ENCODE data around the gene RNASEH2C.
A peak's percentile ranks its signal among the peaks of the same experiment; 100 is the strongest.
"Not testable (repeated sequence)": the region's sequence is repeated elsewhere in the genome, so short reads cannot be mapped to it uniquely, and the experiment has no call there.

Gene RNASEH2C

GRCh38 chr11:65739022-65739421 is 18.4 kb upstream of the RNASEH2C start:
- no peaks in the 10 kb centered on the region for H3K4me1 Mint-ChIP-seq
- peaks cover 57% of the 10 kb centered on the region for H3K27me3 Mint-ChIP-seq
- no peaks in the 10 kb centered on the region for H3K9me3 Mint-ChIP-seq
- H3K36me3 Mint-ChIP-seq (ENCODE audit: insufficient read depth), result no peaks in the 10 kb centered on the region
- ATAC-seq (replicated peaks; ENCODE audit: extremely low read depth, poor library complexity, severe bottlenecking) (no peak), DNase-seq (ENCODE audit: low spot score in 2 of 2) (no peak)
- no peak overlapping the region for H3K27ac Mint-ChIP-seq (ENCODE audit: low read depth)
- no peak overlapping the region for H3K4me3 Mint-ChIP-seq

DNA sequence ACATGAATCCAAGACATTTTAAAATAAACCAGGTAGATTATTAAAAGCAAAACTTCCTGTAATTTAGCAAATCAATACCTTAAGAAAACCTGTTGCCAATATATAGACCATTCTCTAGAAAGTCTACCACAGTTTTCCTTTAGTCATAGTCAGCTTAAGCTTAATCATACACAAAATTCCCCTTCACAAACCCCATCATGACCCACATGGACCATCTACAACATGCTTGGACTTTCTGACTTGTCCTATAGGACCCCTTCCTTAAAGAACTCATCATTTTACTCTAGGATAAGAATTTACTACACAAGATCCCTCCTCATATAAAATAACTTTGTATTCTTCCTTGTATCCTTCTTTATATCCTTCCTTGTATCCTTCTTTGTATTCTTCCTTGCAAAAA is 16.2 kb upstream of the RNASEH2C start:
- no peaks in the 10 kb centered on the region for H3K4me1 Mint-ChIP-seq
- H3K4me3 Mint-ChIP-seq, result no peak overlapping the region
- H3K36me3 Mint-ChIP-seq (ENCODE audit: insufficient read depth), result no peaks in the 10 kb centered on the region
- H3K27me3 Mint-ChIP-seq, result peaks cover 52% of the 10 kb centered on the region
- DNase-seq (ENCODE audit: low spot score in 2 of 2) (no peak), ATAC-seq (replicated peaks; ENCODE audit: extremely low read depth, poor library complexity, severe bottlenecking) (no peak)
- H3K27ac Mint-ChIP-seq (ENCODE audit: low read depth), result no peak overlapping the region
- no peaks in the 10 kb centered on the region for H3K9me3 Mint-ChIP-seq

DNA sequence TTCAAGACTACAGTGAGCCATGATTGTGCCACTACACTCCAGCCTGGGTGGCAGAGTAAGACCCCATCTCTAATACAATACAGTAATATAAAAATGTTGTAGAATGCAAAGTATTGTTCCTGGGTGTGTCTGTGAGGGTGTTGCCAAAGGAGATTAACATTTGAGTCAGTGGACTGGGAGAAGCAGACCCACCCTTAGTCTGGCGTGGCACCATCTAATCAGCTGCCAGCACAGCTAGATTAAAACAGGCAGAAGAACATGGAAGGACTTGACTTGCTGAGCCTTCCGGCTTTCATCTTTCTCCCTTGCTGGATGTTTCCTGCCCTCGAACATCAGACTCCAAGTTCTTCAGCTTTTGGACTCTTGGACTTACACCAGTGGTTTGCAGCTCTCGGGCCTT is 14.5 kb upstream of the RNASEH2C start:
- not testable (repeated sequence) for H3K4me3 Mint-ChIP-seq; H3K36me3 Mint-ChIP-seq (ENCODE audit: insufficient read depth); H3K27ac Mint-ChIP-seq (ENCODE audit: low read depth)

GRCh38 chr11:65730461-65730860 is 9.9 kb upstream of the RNASEH2C start:
- H3K9me3 Mint-ChIP-seq, result no peaks in the 10 kb centered on the region

More for the DNA sequence above, 14.5 kb upstream of the RNASEH2C start:
- H3K27me3 Mint-ChIP-seq, result peaks cover 46% of the 10 kb centered on the region
- ATAC-seq (replicated peaks; ENCODE audit: extremely low read depth, poor library complexity, severe bottlenecking); DNase-seq (ENCODE audit: low spot score in 2 of 2); H3K4me1 Mint-ChIP-seq; H3K9me3 Mint-ChIP-seq: not testable (repeated sequence)

DNA sequence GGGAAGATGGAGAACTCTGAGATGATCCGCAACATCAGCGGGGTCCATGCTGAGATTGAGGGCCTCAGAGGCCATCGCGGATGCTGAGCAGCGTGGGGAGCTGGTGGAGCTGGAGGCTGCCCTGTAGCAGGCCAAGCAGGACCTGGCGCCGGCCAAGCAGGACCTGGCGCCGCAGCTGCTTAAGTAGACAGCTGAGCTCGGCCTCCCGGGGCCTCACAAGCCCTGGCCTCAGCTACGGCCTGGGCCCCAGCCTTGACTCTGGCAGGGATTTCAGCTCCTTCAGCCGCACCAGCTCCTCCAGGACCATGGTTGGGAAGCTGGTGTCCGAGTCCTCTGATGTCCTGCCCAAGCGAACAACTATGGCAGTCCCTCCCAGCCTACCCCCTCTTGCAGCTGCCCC is 7.3 kb upstream of the RNASEH2C start:
- ATAC-seq (replicated peaks; ENCODE audit: extremely low read depth, poor library complexity, severe bottlenecking), result no peak
- H3K4me3 Mint-ChIP-seq, result no peak overlapping the region
- no peak overlapping the region for H3K27ac Mint-ChIP-seq (ENCODE audit: low read depth)
- H3K27me3 Mint-ChIP-seq, result peaks cover 33% of the 10 kb centered on the region
- no peak for DNase-seq (ENCODE audit: low spot score in 2 of 2)
- no peaks in the 10 kb centered on the region for H3K9me3 Mint-ChIP-seq
- H3K36me3 Mint-ChIP-seq (ENCODE audit: insufficient read depth), result no peaks in the 10 kb centered on the region
- no peaks in the 10 kb centered on the region for H3K4me1 Mint-ChIP-seq

More at GRCh38 chr11:65730461-65730860, 9.9 kb upstream of the RNASEH2C start:
- no peak for DNase-seq (ENCODE audit: low spot score in 2 of 2)
- Mint-ChIP-seq H3K4me3 (no peak overlapping the region), H3K36me3 (ENCODE audit: insufficient read depth) (no peaks in the 10 kb centered on the region), H3K4me1 (no peaks in the 10 kb centered on the region), H3K27me3 (peaks cover 43% of the 10 kb centered on the region), H3K27ac (ENCODE audit: low read depth) (no peak overlapping the region)
- no peak for ATAC-seq (replicated peaks; ENCODE audit: extremely low read depth, poor library complexity, severe bottlenecking)

DNA sequence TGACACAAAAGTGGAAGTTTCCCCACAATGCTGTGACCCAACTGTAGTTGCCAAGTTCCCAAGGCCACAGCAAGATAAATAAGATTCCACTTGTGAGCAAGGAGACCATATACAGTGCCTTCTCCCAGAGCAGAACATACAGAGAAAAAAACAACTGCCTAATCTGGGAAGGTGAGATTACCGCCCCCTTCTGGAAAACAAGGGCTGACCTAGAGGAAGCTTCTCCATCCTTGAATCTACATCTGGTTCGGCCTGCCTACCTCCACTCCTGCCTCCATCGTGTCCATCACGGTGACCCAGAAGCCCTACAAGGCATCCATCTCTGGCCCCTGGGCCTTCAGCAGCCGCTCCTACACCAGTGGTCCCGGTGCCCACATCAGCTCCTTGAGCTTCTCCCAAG is 6.1 kb upstream of the RNASEH2C start:
- Mint-ChIP-seq H3K4me1 (no peaks in the 10 kb centered on the region), H3K9me3 (no peaks in the 10 kb centered on the region), H3K36me3 (ENCODE audit: insufficient read depth) (no peaks in the 10 kb centered on the region), H3K27ac (ENCODE audit: low read depth) (no peak overlapping the region), H3K4me3 (no peak overlapping the region), H3K27me3 (peaks cover 22% of the 10 kb centered on the region)
- no peak for ATAC-seq (replicated peaks; ENCODE audit: extremely low read depth, poor library complexity, severe bottlenecking)
- DNase-seq (ENCODE audit: low spot score in 2 of 2), result no peak

- Mint-ChIP-seq H3K27me3 (peaks cover 5% of the 10 kb centered on the region), H3K36me3 (ENCODE audit: insufficient read depth) (peaks cover 12% of the 10 kb centered on the region), H3K27ac (ENCODE audit: low read depth) (no peak overlapping the region), H3K9me3 (no peaks in the 10 kb centered on the region), H3K4me3 (no peak overlapping the region), H3K4me1 (peaks cover 17% of the 10 kb centered on the region)
- DNase-seq (ENCODE audit: low spot score in 2 of 2), result no peak
- ATAC-seq (replicated peaks; ENCODE audit: extremely low read depth, poor library complexity, severe bottlenecking), result no peak
Observed at GRCh38 chr11:65722261-65722660, 1.7 kb upstream of the RNASEH2C start.

GRCh38 chr11:65719871-65720210 is 757 bp downstream of the RNASEH2C start:
- Mint-ChIP-seq H3K27ac (ENCODE audit: low read depth) (peak overlapping the region; percentile 85), H3K4me1 (peaks cover 22% of the 10 kb centered on the region), H3K36me3 (ENCODE audit: insufficient read depth) (peaks cover 34% of the 10 kb centered on the region), H3K4me3 (peak overlapping the region; percentile 88), H3K27me3 (no peaks in the 10 kb centered on the region), H3K9me3 (no peaks in the 10 kb centered on the region)
- DNase-seq (ENCODE audit: low spot score in 2 of 2) (no peak), ATAC-seq (replicated peaks; ENCODE audit: extremely low read depth, poor library complexity, severe bottlenecking) (peak; percentile 7)

DNA sequence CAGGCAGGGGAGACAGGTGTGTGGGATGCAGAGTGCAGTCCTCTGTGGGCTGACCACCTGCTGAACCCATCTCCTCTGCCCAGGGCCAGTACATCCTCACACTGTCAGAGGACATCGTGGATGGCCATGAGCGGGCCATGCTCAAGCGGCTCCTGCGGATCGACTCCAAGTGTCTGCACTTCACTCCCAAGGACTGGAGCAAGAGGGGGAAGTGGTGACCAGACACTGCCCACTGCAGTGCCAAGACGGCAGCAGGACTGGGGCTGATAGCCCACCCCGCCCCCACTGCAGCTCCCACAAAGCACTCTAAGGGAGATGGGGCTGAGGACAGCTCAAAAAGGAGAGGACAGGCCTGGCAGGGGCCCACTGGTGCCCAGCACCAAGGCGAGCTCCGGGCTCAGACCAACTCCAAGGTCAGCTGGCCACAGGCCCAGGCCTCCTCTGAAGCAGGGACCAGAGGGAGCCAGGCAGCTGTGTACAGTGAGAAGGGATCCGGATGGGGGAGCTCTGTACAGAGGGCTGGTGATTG is 1.6 kb downstream of the RNASEH2C start:
- H3K27ac Mint-ChIP-seq (ENCODE audit: low read depth), result no peak overlapping the region
- no peaks in the 10 kb centered on the region for H3K9me3 Mint-ChIP-seq
- ATAC-seq (replicated peaks; ENCODE audit: extremely low read depth, poor library complexity, severe bottlenecking) (no peak), DNase-seq (ENCODE audit: low spot score in 2 of 2) (no peak)
- peaks cover 27% of the 10 kb centered on the region for H3K4me1 Mint-ChIP-seq
- H3K4me3 Mint-ChIP-seq, result peak overlapping the region; percentile 88
- H3K36me3 Mint-ChIP-seq (ENCODE audit: insufficient read depth), result peaks cover 36% of the 10 kb centered on the region
- no peaks in the 10 kb centered on the region for H3K27me3 Mint-ChIP-seq

DNA sequence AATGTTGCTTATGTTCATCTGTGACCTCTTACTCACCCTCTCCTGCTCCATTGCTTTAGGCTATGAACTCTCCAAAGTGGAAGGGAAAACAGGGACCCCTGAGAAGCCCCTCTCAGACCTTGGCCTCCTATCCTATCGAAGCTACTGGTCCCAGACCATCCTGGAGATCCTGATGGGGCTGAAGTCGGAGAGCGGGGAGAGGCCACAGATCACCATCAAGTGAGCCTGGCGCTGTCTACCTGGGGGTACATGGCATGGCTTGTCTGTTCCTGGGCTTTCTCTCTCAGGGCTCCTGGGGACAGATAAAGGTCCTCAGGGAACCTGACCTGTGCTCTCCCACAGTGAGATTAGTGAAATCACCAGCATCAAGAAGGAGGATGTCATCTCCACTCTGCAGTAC is 2.1 kb downstream of the RNASEH2C start:
- Mint-ChIP-seq H3K9me3 (no peaks in the 10 kb centered on the region), H3K27me3 (no peaks in the 10 kb centered on the region), H3K4me1 (peaks cover 31% of the 10 kb centered on the region), H3K27ac (ENCODE audit: low read depth) (no peak overlapping the region), H3K4me3 (peak overlapping the region; percentile 88), H3K36me3 (ENCODE audit: insufficient read depth) (peaks cover 39% of the 10 kb centered on the region)
- no peak for ATAC-seq (replicated peaks; ENCODE audit: extremely low read depth, poor library complexity, severe bottlenecking)
- DNase-seq (ENCODE audit: low spot score in 2 of 2), result no peak

DNA sequence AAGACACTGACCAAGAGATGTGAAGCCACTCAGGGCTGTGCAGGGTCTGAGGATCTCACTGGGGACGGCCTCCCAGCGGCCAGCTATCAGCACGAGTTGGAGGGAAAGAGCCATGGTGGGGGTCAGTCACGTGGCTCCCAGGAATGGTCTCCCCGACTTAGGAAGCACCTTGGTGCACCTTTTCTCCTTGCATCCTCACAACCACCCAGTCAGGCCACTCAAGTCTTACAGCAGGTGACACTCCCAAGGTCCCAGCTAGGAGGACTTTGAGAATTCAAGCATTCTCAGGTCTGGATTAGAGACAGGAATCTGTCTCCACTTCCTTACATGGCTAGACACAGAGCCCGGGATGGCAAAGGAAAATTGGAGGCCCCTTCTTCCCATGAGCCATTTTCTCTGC is 2.7 kb downstream of the RNASEH2C start:
- H3K9me3 Mint-ChIP-seq, result no peaks in the 10 kb centered on the region
- peaks cover 35% of the 10 kb centered on the region for H3K4me1 Mint-ChIP-seq
- peaks cover 42% of the 10 kb centered on the region for H3K36me3 Mint-ChIP-seq (ENCODE audit: insufficient read depth)
- ATAC-seq (replicated peaks; ENCODE audit: extremely low read depth, poor library complexity, severe bottlenecking) (no peak), DNase-seq (ENCODE audit: low spot score in 2 of 2) (no peak)
- no peak overlapping the region for H3K27ac Mint-ChIP-seq (ENCODE audit: low read depth)
- no peak overlapping the region for H3K4me3 Mint-ChIP-seq
- H3K27me3 Mint-ChIP-seq, result no peaks in the 10 kb centered on the region

- no peaks in the 10 kb centered on the region for H3K9me3 Mint-ChIP-seq
- H3K27me3 Mint-ChIP-seq, result no peaks in the 10 kb centered on the region
- H3K4me3 Mint-ChIP-seq, result no peak overlapping the region
- H3K27ac Mint-ChIP-seq (ENCODE audit: low read depth), result peak overlapping the region; percentile 16
- peaks cover 43% of the 10 kb centered on the region for H3K4me1 Mint-ChIP-seq
- no peak for ATAC-seq (replicated peaks; ENCODE audit: extremely low read depth, poor library complexity, severe bottlenecking)
- peaks cover 51% of the 10 kb centered on the region for H3K36me3 Mint-ChIP-seq (ENCODE audit: insufficient read depth)
- DNase-seq (ENCODE audit: low spot score in 2 of 2), result no peak
Observed at GRCh38 chr11:65716774-65717405, 3.7 kb downstream of the RNASEH2C start.

DNA sequence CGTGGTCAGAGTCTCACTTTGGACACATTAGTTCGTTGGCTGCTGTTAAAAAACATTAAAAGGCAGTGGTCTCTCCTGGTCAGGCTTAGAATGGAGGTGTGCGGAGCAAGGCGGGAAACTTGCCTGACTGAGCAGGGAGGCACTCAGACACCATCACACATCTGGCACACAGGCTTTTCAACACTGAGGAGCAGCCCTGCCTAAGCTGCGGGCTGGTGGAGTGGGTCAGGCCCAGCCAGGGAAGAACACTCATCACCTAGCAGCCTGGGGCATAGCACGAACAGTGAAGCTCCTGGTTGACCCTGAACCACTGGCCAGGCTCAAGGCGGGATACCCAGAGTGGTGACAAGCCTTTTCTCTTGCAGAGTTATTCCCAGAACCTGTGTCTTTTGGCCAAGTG is 4.3 kb downstream of the RNASEH2C start:
- no peak overlapping the region for H3K4me3 Mint-ChIP-seq
- H3K4me1 Mint-ChIP-seq, result peaks cover 48% of the 10 kb centered on the region
- ATAC-seq (replicated peaks; ENCODE audit: extremely low read depth, poor library complexity, severe bottlenecking) (no peak), DNase-seq (ENCODE audit: low spot score in 2 of 2) (no peak)
- H3K27me3 Mint-ChIP-seq, result no peaks in the 10 kb centered on the region
- H3K36me3 Mint-ChIP-seq (ENCODE audit: insufficient read depth), result peaks cover 54% of the 10 kb centered on the region
- H3K27ac Mint-ChIP-seq (ENCODE audit: low read depth), result peak overlapping the region; percentile 16
- no peaks in the 10 kb centered on the region for H3K9me3 Mint-ChIP-seq
